ENCODE measurements around the gene GPR33. TPM values are rescaled to one million over a fixed set of nuclear protein-coding genes. Genes with fewer than 3 reads are reported as not detected.

Gene GPR33, protein sequence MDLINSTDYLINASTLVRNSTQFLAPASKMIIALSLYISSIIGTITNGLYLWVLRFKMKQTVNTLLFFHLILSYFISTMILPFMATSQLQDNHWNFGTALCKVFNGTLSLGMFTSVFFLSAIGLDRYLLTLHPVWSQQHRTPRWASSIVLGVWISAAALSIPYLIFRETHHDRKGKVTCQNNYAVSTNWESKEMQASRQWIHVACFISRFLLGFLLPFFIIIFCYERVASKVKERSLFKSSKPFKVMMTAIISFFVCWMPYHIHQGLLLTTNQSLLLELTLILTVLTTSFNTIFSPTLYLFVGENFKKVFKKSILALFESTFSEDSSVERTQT
- not detected in 2 replicates for total RNA-seq

DNA sequence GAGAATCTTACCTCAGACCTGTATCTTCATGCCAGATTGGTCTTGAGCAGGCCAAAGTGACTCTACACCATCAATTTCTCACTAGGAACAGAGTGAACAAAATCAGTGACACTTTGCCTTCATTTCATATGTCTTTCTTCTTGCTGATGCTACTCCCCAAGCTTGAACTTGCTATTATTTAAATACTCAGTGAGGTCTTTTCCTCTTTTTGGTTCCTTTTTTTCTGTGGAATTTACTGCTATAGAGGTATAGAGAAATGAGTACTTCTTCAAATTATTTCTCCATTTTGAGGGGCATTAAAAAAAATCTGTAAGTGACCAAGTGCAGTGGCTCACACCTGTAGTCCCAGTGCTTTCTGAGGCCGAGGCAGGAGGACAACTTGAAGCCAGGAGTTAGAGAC lies at the start of gene GPR33:
Gene GPR33 (minus strand): TSS at position 154 of the 400 bp plus-strand sequence. CDS start 4,074 bp downstream, outside the sequence.

GRCh38 chr14:31456841-31457664 lies 30.8 kb downstream of the GPR33 start, which contains the start of gene DTD2:
DTD2 (minus strand) TSS chr14:31457506; CDS start chr14:31457393, 113 bp downstream.

Other genes with a start within 250 kb of the GPR33 start
- gene HEATR5A, start 67.5 kb downstream of the GPR33 start, total RNA-seq = 6.6 and 16.9 TPM in 2 replicates
- 30.8 and 36.5 TPM in 2 replicates for gene DTD2, start 30.5 kb downstream of the GPR33 start, total RNA-seq
- 9.4 and 12.2 TPM in 2 replicates for gene NUBPL, start 73.4 kb upstream of the GPR33 start, total RNA-seq

All from epithelial cell of alveolus of lung (primary cell).